GM20431 (cell line): ENCODE results near the gene MINDY4.

Source experiments
- in situ Hi-C: fragments of 300-500 bp; cut with MseI, MboI; formaldehyde crosslinking; loops from one replicate; pipeline ENCODE4 v1.15.0; 2020; ENCODE audit warnings: low sequenced_read_pairs; ENCODE audit not compliant: unreplicated experiment

The MINDY4 gene

GRCh38 chr7:30799206-30799975 lies 28.2 kb downstream of the MINDY4 start:
- in situ Hi-C loops = no loop called here

- in situ Hi-C loops = loop anchor here (10.0 kb wide), 2 partner anchors 175 to 315 kb away; no protein-coding TSS in a partner anchor
Measured at GRCh38 chr7:30799976-30800661, 28.9 kb downstream of the MINDY4 start.

- in situ Hi-C loops = loop anchor here (10.0 kb wide), 2 partner anchors 174 to 314 kb away; no protein-coding TSS in a partner anchor
Measured at GRCh38 chr7:30800785-30801252, 29.6 kb downstream of the MINDY4 start.

GRCh38 chr7:30802812-30803211 lies 31.6 kb downstream of the MINDY4 start:
- in situ Hi-C loops = loop anchor here (10.0 kb wide), 2 partner anchors 172 to 312 kb away; no protein-coding TSS in a partner anchor

- in situ Hi-C loops = loop anchor here (10.0 kb wide), 2 partner anchors 171 to 311 kb away; no protein-coding TSS in a partner anchor
Measured at GRCh38 chr7:30804078-30804661, 33.0 kb downstream of the MINDY4 start.

GRCh38 chr7:30805081-30805691 lies 34.0 kb downstream of the MINDY4 start:
- in situ Hi-C loops = loop anchor here (10.0 kb wide), 2 partner anchors 170 to 310 kb away; no protein-coding TSS in a partner anchor

- in situ Hi-C loops = loop anchor here (10.0 kb wide), 2 partner anchors 169 to 309 kb away; no protein-coding TSS in a partner anchor
Measured at GRCh38 chr7:30805931-30806330, 34.7 kb downstream of the MINDY4 start.

- in situ Hi-C loops = loop anchor here (10.0 kb wide), 2 partner anchors 167 to 307 kb away; no protein-coding TSS in a partner anchor
Measured at GRCh38 chr7:30807477-30807876, 36.3 kb downstream of the MINDY4 start.

GRCh38 chr7:30807941-30808340 lies 36.7 kb downstream of the MINDY4 start:
- in situ Hi-C loops = loop anchor here (10.0 kb wide), 2 partner anchors 167 to 307 kb away; no protein-coding TSS in a partner anchor

GRCh38 chr7:30810986-30811385 lies 39.8 kb downstream of the MINDY4 start:
- in situ Hi-C loops = no loop called here

- in situ Hi-C loops = no loop called here
Measured at GRCh38 chr7:30812676-30813075, 41.5 kb downstream of the MINDY4 start.

- in situ Hi-C loops = no loop called here
Measured at GRCh38 chr7:30813466-30813865, 42.2 kb downstream of the MINDY4 start.

- in situ Hi-C loops = no loop called here
Measured at GRCh38 chr7:30814700-30815387, 43.6 kb downstream of the MINDY4 start.

GRCh38 chr7:30815388-30815854 lies 44.2 kb downstream of the MINDY4 start:
- in situ Hi-C loops = no loop called here

- in situ Hi-C loops = no loop called here
Measured at GRCh38 chr7:30815951-30816644, 44.9 kb downstream of the MINDY4 start.

- in situ Hi-C loops = no loop called here
Measured at GRCh38 chr7:30816645-30817370, 45.6 kb downstream of the MINDY4 start.

GRCh38 chr7:30817371-30817767 lies 46.2 kb downstream of the MINDY4 start:
- in situ Hi-C loops = no loop called here
